Prostate gland (tissue), 2 donors: ENCODE data around the gene CADPS2. TPM values are rescaled to one million over a fixed set of nuclear protein-coding genes. Genes with fewer than 3 reads are reported as not detected.

Experiments used
- DNase-seq: peaks from one replicate; pipeline ENCODE4 v3.0.0-alpha.2; 2019; ENCODE audit warnings: low spot score
- H3K27ac ChIP-seq, 2 donors: fragments of 200-600 bp; sonication (generic); 2 replicates each; pipeline ENCODE4 v1.5.1; 2017 to 2019
- H3K27me3 ChIP-seq: fragments of 200-600 bp; sonication (generic); replicated peaks from 2 replicates; pipeline ENCODE4 v1.5.1; 2019; ENCODE audit not compliant: insufficient read depth
- H3K36me3 ChIP-seq, 2 donors: fragments of 200-600 bp; sonication (generic); 1 replicate in 1 of 2; 2 replicates in 1 of 2; pipeline versions ENCODE4 v1.5.1 to v1.8.1; 2017 to 2019
- H3K4me1 ChIP-seq: fragments of 200-600 bp; sonication (generic); replicated peaks from 2 replicates; pipeline ENCODE4 v1.5.1; 2019
- H3K4me3 ChIP-seq, 2 donors: fragments of 200-600 bp; sonication (generic); 2 replicates each; pipeline ENCODE4 v1.5.1; 2017 to 2019
- H3K9me3 ChIP-seq: fragments of 200-600 bp; sonication (generic); 2 replicates; pipeline ENCODE4 v1.5.1; 2017
- POLR2A ChIP-seq: fragments of 450-650 bp; IDR thresholded peaks from one replicate; pipeline ENCODE4 v1.6.1; 2016; ENCODE audit warnings: antibody characterized with exemption, mild to moderate bottlenecking
- POLR2AphosphoS5 ChIP-seq: sonication (generic); formaldehyde crosslinking; IDR thresholded peaks from one replicate; pipeline ENCODE4 v1.6.1; 2017; ENCODE audit warnings: antibody characterized with exemption
- WGBS: methylation state at CpG from one replicate; pipeline ENCODE4 v1.1.5; 2018; 5-methylcytosine and 5-hydroxymethylcytosine counted together
- intact Hi-C: fragments of 100-400 bp; cut with DNase I; formaldehyde crosslinking; loops from one replicate; pipeline ENCODE4 v1.14.2; 2022
- total RNA-seq, 2 donors: library from RNA; depleted of rRNA; stranded (reverse); fragments of >200 nt; gene quantifications; one replicate each; pipeline ENCODE4 v1.1.0, GENCODE V29; 2016
- TF ChIP-seq, protein P1 (sequence below), 4 experiments: fragments of 200-600 bp in 2 of 4; fragments of 450-650 bp in 2 of 4; sonication (generic) in 2 of 4; IDR thresholded peaks; 1 replicate in 3 of 4; 2 replicates in 1 of 4; pipeline ENCODE4 v1.5.1; 2016 to 2019; ENCODE audit warnings: antibody characterized with exemption in 4 of 4, mild to moderate bottlenecking in 2 of 4, moderate library complexity in 2 of 4

CADPS2 gene
- total RNA-seq, 2 donors from 2014 or later: 22.2 to 50.4 TPM

DNA sequence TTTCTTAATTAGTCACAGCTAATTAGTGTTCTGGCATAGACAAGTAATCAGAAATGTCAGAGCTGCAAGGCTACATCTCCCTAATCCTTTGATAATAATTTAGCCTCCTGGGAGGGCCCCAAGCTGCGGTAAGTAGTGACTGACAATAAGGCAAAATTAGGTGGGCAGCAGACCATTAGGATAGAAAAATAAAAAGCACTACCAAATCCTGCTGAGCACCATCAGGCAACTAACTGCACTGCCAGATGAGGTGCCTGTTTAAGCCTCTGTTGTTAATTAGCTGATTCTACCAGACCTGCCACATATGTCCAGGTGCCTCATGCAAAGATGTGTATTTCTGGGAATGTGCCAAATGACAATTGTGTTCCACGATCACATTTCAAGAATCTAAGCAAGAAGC is 549.2 kb downstream of the CADPS2 start:
- Histone ChIP-seq H3K36me3 (no peaks in the 10 kb centered on the region), H3K4me1 (no peaks in the 10 kb centered on the region), H3K4me3 (no peak overlapping the region), H3K27ac (no peak overlapping the region), H3K27me3 (no peaks in the 10 kb centered on the region), H3K9me3 (no peaks in the 10 kb centered on the region)
- no peak for TF ChIP-seq POLR2A
- no peak for DNase-seq
- WGBS: 67% methylated on average over 2 of the region's 2 CpGs
- intact Hi-C loops: no loop called here

DNA sequence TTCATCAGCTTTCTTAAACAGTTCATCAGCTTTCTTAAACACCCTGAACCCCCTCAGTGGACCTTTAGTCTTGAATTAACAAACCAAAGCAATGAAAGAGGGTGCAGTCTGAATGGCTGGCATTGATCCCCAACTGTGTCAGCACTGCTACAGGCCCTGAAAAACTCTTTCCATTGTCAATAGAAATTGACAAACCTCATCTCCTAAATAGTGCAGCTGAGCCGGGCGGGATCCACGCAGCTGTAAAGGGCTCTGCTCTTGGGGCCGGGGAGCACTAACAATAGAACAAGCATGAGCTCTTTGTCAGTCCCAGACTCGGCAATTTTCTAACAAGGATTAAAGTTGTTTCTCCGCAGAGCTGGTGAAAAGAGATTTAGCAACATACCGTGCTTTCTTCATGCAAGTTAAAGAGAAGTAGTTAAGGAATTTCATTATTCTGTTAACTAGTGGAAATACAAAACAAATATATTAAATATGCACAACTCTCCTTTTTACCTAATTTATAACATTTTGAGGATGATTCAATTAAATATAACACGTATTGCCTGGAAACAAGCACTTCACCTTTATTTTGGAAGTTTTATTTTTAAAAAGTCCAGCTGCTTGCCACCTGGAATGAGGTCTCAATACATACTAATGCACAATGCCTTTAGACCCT is 557.0 kb downstream of the CADPS2 start:
- H3K4me1 ChIP-seq: no peaks in the 10 kb centered on the region
- DNase-seq: no peak
- no peaks in the 10 kb centered on the region for H3K27me3 ChIP-seq
- H3K27ac ChIP-seq: no peak overlapping the region
- TF ChIP-seq POLR2AphosphoS5: no peak
- TF ChIP-seq, protein P1, sequence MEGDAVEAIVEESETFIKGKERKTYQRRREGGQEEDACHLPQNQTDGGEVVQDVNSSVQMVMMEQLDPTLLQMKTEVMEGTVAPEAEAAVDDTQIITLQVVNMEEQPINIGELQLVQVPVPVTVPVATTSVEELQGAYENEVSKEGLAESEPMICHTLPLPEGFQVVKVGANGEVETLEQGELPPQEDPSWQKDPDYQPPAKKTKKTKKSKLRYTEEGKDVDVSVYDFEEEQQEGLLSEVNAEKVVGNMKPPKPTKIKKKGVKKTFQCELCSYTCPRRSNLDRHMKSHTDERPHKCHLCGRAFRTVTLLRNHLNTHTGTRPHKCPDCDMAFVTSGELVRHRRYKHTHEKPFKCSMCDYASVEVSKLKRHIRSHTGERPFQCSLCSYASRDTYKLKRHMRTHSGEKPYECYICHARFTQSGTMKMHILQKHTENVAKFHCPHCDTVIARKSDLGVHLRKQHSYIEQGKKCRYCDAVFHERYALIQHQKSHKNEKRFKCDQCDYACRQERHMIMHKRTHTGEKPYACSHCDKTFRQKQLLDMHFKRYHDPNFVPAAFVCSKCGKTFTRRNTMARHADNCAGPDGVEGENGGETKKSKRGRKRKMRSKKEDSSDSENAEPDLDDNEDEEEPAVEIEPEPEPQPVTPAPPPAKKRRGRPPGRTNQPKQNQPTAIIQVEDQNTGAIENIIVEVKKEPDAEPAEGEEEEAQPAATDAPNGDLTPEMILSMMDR (IDR thresholded peaks at IDR 0.05): no peak
- TF ChIP-seq POLR2A: no peak
- no peak overlapping the region for H3K4me3 ChIP-seq
- intact Hi-C loops: no loop called here
- 79% methylated on average over 8 of the region's 8 CpGs for WGBS
- H3K36me3 ChIP-seq: no peaks in the 10 kb centered on the region
- H3K9me3 ChIP-seq: no peaks in the 10 kb centered on the region

DNA sequence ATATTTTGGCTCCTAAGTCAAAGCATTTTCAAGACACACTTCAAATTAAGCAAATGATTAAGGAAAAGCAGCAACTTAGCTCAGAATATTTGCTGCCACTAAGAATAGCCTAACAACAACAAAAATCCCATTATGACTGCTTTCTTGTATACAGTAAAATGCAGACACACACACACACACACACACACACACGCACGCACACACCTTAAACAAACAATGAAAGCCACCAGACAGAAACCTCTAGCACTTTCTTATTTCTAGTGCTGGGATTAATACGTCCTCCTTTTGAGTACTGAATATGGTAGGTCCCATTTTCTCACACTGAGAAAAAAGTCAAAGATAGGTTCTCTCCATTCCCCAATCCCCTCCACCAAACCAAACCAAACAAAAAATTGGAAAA is 558.3 kb downstream of the CADPS2 start:
- no peaks in the 10 kb centered on the region for H3K27me3 ChIP-seq
- 55% methylated on average over 3 of the region's 3 CpGs for WGBS
- TF ChIP-seq POLR2AphosphoS5 (no peak), POLR2A (no peak)
- TF ChIP-seq, protein P1 (IDR thresholded peaks at IDR 0.05): no peak
- H3K9me3 ChIP-seq: no peaks in the 10 kb centered on the region
- no peaks in the 10 kb centered on the region for H3K36me3 ChIP-seq
- intact Hi-C loops: no loop called here
- no peak overlapping the region for H3K27ac ChIP-seq
- H3K4me1 ChIP-seq: no peaks in the 10 kb centered on the region
- DNase-seq: no peak
- H3K4me3 ChIP-seq: no peak overlapping the region

DNA sequence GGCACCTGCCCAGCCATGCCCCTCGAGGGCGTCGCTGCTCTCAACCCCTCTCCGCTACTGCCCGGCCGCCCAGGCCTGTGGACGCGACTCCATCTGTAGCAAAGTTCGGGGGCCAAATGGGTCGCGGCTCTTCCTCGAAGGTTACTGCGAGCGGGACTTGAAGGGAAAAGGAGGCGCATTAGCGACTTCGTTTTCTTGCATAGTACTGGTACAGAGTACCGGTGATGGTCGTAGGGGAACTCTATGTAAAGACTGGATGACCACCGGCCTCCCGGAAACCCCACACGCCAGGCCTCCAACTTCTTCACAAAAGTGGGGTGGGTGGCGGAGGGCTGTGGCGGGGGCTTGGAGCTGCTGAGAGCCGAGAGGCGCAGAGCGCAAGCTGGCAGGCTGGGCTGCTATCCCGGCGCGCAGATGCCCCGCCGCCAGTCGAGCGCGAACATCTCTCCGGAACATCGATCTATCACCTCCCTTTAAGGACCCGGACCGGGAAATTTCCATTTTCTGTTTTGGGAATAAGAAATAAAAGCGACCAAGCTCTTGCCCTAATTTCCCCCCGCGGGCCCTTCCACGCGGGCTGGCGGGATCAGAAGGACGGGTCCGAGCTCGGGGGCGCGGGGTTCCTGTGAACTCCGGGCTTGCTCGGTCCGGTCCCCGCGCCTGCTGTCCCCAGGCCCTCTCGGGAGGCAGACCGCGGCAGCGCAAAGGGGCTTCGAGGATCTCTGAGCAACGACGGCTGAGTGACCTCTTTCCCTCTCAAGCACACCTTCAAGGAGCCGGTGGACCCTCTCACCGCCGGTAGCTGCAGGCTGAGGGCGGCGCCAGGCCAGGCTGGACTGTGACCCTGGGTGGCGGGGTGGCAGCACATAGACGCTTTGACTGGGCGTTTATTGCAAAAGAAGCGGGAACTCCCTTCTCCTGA is 569.5 kb downstream of the CADPS2 start:
- Histone ChIP-seq H3K4me3 (no peak overlapping the region), H3K36me3 (no peaks in the 10 kb centered on the region), H3K4me1 (no peaks in the 10 kb centered on the region), H3K27me3 (peaks cover 20% of the 10 kb centered on the region), H3K27ac (no peak overlapping the region), H3K9me3 (no peaks in the 10 kb centered on the region)
- TF ChIP-seq, protein P1 (IDR thresholded peaks at IDR 0.05): no peak
- no peak for TF ChIP-seq POLR2A
- no peak for DNase-seq
- intact Hi-C loops: no loop called here
- 7% methylated on average over 64 of the region's 71 CpGs for WGBS

DNA sequence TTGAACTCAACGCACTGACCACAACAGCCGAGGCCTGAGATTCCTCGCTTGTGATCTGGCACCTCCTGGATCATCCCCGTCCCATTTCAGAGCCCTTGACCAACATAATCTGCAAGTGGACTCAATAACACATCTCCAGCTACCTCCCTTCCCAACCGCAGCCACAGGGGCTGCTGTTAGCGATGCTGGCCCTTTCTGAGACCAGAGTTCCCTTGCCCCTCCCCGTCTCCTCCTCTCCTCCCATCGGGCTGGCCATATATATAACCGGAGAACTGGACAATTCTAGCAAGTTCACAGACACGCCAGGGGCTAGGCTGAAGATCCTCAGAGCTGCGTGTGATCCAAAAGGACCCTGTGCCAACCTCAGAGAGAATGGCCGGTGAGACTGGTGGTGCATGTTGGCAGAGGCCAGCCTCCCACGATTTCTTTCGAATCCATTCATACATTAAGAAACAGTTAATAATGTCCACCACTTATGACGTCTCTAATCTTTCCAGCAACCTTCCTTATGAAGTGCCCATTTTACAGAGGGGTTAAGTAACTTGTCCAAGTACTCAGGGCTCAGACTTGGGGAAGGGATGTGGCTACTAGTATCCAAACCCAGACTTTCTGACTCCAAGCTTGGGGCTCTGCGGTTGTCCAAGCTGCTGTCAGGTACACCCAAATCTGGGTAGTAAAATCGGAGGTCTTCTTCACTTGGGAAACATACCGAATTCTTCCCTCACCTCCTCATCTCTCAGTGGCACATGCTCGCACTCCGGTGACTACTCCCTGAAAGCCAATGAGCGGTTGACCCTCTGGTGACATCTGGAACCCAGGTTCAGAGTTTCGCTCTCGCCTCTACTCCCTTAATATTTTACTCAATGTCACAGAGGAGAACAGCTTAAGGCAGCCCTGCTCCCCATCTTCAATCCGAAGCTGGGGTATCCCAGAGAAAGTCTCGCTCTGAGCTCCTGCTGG is 570.5 kb downstream of the CADPS2 start:
- no peak for TF ChIP-seq POLR2AphosphoS5
- TF ChIP-seq, protein P1 (IDR thresholded peaks at IDR 0.05): no peak
- no peak for TF ChIP-seq POLR2A
- no peaks in the 10 kb centered on the region for H3K4me1 ChIP-seq
- no peaks in the 10 kb centered on the region for H3K36me3 ChIP-seq
- 10% methylated on average over 25 of the region's 25 CpGs for WGBS
- H3K27ac ChIP-seq: no peak overlapping the region
- intact Hi-C loops: no loop called here
- H3K27me3 ChIP-seq: peaks cover 20% of the 10 kb centered on the region
- H3K4me3 ChIP-seq: no peak overlapping the region
- no peaks in the 10 kb centered on the region for H3K9me3 ChIP-seq
- no peak for DNase-seq
